Stimulated activated CD4-positive, alpha-beta T cell treated with anti-CD3 and anti-CD28 coated beads, Interleukin-2, amount 100 ng/mL, for 24 hours (primary cell): ENCODE data around the gene SUSD1.

ENCODE experiments used
- DNase-seq, 2 donors: peaks; one replicate each; pipeline ENCODE4 v3.0.0-alpha.2; 2020

The SUSD1 gene

GRCh38 chr9:112035166-112035826 is 139.8 kb downstream of the SUSD1 start:
- no peak for DNase-seq

GRCh38 chr9:112034216-112034611 is 140.9 kb downstream of the SUSD1 start:
- no peak for DNase-seq

GRCh38 chr9:112033237-112034215 is 141.6 kb downstream of the SUSD1 start:
- DNase-seq, result no peak

- no peak for DNase-seq
Measured at GRCh38 chr9:112032743-112033142, 142.4 kb downstream of the SUSD1 start.

- no peak for DNase-seq
Measured at GRCh38 chr9:112032009-112032408, 143.1 kb downstream of the SUSD1 start.

GRCh38 chr9:112031400-112031799 is 143.7 kb downstream of the SUSD1 start:
- no peak for DNase-seq

- DNase-seq, result no peak
Measured at GRCh38 chr9:112029921-112030444, 145.1 kb downstream of the SUSD1 start.

GRCh38 chr9:112028242-112029221 is 146.6 kb downstream of the SUSD1 start:
- DNase-seq, result peak; percentile 31 to 34

- no peak for DNase-seq
Measured at GRCh38 chr9:112025850-112026249, 149.2 kb downstream of the SUSD1 start.

GRCh38 chr9:112021742-112022141 is 153.4 kb downstream of the SUSD1 start:
- DNase-seq, result no peak

- no peak for DNase-seq
Measured at GRCh38 chr9:112020680-112021596, 154.2 kb downstream of the SUSD1 start.

GRCh38 chr9:112017878-112018277 is 157.2 kb downstream of the SUSD1 start:
- DNase-seq, result no peak

- DNase-seq, result no peak
Measured at GRCh38 chr9:112015736-112016135, 159.4 kb downstream of the SUSD1 start.

GRCh38 chr9:112015149-112015548 is 159.9 kb downstream of the SUSD1 start:
- no peak for DNase-seq

GRCh38 chr9:112013266-112013665 is 161.8 kb downstream of the SUSD1 start:
- DNase-seq, result no peak

GRCh38 chr9:112012026-112012902 is 162.8 kb downstream of the SUSD1 start:
- peak in 1 of 2 donors; percentile 39 for DNase-seq

GRCh38 chr9:112011051-112011620 is 164.0 kb downstream of the SUSD1 start:
- DNase-seq, result no peak

- no peak for DNase-seq
Measured at GRCh38 chr9:112010537-112010936, 164.6 kb downstream of the SUSD1 start.

GRCh38 chr9:112009656-112010055 is 165.4 kb downstream of the SUSD1 start:
- DNase-seq, result no peak
